Measurements from ENCODE around the gene UGT1A9.

UGT1A9 gene

DNA sequence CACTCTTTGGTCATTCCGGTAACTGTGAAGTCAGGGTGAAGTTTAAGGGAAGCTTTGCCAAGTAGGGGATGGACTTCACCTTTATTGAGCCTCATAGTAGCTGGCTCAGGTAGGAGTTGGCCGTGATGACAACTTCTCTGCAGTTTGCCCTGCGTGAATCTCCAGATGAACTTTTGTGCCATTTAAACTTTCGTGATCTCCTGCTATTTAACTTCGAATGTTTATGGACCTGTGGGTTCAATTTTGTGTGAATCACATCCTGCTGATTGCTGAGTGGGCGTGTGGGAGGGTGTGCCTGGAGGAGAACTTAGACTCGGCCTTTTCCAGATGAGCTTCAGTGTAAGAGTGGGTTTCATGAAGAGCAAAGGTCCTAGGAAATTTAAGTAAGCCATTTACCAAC, 92.6 kb downstream of the UGT1A9 start:
- no peak for DNase-seq

- DNase-seq, result no peak
Measured at GRCh38 chr2:233764761-233765160, 93.1 kb downstream of the UGT1A9 start.

GRCh38 chr2:233766416-233766815, 94.7 kb downstream of the UGT1A9 start:
- DNase-seq, result no peak

- no peak for DNase-seq
Measured at GRCh38 chr2:233768076-233768475, 96.4 kb downstream of the UGT1A9 start.

DNA sequence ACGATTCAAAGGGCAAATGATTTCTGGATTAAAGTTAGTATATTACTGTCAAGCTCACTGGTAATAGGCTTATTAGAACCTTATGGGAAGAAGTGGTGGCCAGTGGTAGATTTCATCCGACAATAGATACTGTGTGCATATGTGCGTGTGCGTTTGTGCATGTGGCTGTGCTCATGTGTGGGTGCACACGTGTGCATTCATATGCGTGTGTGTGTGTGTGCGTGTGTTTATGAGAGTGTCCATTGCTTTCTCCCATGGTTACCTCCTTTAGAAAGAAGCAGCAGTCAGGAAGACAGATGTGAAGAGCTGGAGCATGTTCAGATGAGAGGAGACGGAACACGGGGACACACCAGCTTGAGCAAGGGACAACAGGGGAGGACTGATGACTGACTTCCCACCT, 97.6 kb downstream of the UGT1A9 start:
- DNase-seq, result no peak

DNA sequence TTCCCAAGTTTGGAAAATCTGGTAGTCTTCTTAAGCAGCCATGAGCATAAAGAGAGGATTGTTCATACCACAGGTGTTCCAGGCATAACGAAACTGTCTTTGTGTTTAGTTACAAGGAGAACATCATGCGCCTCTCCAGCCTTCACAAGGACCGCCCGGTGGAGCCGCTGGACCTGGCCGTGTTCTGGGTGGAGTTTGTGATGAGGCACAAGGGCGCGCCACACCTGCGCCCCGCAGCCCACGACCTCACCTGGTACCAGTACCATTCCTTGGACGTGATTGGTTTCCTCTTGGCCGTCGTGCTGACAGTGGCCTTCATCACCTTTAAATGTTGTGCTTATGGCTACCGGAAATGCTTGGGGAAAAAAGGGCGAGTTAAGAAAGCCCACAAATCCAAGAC, 100.5 kb downstream of the UGT1A9 start:
- DNase-seq, result no peak

DNA sequence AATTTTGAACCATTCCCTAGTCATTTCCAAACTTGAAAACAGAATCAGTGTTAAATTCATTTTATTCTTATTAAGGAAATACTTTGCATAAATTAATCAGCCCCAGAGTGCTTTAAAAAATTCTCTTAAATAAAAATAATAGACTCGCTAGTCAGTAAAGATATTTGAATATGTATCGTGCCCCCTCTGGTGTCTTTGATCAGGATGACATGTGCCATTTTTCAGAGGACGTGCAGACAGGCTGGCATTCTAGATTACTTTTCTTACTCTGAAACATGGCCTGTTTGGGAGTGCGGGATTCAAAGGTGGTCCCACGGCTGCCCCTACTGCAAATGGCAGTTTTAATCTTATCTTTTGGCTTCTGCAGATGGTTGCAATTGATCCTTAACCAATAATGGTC, 100.9 kb downstream of the UGT1A9 start:
- no peak for DNase-seq

DNA sequence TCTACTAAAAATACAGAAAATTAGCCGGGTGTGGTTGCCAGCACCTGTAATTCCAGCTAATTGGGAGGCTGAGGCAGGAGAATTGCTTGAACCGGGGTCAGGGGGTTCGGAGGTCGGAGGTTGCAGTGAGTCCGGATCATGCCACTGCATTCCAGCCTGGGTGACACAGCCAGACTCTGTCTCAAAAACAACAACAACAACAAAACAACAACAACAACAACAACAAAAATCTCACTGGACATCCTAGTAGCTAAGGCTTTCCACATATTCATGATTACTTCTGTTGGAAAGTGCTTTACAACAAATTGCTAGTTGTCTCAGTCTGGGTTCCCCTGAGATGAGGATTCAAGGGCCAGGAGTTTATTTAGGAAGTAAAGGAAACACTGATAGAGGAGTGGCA, 102.2 kb downstream of the UGT1A9 start:
- DNase-seq, result no peak

- DNase-seq, result no peak
Measured at GRCh38 chr2:233775414-233775813, 103.7 kb downstream of the UGT1A9 start.

DNA sequence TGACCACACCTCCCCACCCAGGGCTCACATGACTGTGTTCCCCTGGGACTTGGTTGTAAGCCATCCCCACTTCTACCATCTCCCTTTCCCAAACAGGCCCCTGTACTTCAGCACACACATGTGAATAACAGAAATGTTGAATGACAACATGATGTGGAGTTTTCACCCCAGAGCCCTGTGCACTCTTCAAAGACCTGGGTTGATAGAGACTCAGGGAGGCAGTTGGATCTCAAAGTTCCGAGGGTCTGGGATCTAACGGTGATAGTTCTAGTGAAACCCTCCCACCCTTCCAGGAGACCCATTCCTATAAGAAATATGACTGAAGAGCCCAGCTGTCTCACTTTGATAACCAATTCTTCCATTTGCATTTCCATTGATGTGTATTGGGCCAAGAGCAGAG, 106.3 kb downstream of the UGT1A9 start, which contains the start of gene MROH2A:
MROH2A (plus strand) TSS at position 301 of the 400 bp plus-strand sequence. CDS start 1,029 bp downstream, outside the sequence.
- DNase-seq, result no peak

DNA sequence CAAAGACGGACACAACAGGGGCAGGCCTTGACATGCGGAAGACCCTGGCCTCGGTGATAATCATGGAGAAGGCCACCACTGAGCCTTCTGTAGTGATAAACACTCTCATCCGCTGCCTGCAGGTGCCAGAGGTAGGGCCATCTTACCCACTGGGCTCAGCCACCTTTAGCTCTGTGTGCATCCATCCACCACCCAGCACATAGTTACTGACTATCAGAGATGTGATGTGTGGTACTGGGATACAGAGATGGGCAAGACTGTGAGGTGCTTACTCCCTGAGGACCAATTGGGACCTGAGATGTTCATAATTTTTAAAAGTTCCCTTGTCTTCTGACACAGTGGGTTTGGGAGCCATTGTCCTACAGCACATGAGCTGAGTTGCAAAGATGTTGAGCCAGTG, 108.0 kb downstream of the UGT1A9 start:
- DNase-seq, result no peak

DNA sequence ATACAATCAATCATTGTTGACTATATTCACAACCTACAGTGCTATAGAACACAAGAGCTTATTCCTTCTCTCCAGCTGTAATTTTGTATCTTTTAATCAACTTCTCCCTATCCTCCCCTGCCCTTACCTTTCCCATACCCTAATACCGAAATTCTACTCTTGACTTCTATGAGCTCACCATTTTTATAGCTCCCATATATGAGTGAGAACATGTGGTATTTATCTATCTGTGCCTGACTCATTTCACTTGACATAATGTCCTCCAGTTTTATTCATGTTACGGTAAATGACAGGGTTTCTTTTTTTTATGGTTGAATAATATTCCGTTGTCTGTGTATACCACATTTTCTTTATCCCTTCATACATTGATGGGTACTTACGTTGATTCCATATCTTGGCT, 109.1 kb downstream of the UGT1A9 start:
- DNase-seq, result no peak

DNA sequence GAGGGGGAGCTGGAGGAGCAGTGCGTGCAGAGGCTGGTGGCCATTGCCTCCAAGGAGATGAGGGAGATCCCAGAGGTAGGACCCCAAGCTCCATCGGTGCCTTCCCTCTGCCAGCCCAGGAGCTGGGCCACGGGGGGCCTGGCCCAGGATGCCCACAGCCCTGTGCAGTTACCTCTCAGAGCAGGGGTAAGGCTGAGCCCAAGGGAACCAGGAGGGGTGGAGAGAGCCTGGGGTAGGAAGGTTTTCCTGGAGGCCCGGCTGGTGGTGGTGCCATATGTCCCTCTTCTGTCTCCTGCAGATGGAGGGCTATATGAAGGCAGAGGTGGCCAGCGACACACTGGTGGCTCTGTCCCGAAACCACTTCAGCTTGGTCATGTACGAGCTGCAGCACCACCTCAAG, 117.9 kb downstream of the UGT1A9 start:
- DNase-seq, result no peak

DNA sequence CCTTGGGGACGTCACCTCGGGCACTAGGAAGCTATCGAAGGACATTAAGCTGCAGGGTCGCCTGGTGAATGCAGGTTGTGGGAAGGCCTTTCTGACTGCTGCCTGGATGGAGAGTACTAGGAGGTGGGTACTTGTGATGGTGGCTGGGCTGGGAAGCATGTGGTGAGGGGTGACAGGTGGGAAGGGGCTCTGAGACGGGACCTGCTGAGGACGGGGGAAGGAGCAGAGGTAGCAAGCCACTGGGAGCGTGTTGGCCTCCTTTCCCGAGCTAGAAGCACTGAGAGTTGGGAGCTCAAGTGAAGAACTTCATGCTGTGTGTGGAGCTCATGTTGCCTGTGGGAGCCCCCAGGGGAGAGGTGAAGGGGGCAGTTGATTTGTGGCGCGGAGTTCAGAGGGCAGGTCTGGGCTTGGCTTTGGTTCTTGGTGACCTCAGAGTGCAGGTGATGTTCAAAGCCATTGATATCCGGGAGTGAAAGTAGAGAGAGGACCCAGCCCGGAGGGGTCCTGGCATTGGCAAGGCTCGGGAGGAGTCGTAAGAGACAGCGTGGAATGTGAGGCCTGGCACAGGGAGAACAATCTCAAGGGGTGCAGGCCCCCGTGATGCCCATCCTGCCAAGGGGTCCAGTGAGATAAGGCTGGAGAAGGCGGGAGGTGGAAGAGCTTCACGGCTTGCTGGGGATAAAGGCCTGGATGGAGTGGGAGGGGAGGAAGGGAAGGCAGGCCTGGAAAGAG, 119.6 kb downstream of the UGT1A9 start:
- no peak for DNase-seq

DNA sequence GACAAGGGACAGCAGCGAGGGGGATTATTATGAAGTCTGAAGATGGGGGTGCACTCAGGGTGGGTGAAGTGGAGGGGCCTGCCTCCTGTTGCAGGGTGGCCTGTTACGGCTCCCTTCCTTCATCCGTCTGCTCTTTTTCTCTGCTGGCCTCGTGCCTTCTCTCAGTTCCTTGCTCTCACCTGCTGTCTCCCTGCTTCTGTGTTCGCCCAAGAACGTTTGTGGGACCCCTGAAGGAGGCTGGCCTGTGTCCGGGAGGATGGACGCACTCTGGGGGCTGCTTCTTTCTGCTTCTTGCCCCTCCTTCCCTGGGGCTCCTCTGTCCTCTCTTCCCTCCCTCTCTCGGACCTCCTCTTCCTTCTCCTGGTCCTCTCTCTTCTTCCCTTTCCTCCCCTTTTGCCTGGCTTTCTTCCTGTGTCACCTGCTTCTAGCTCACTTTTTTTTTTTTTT, 120.2 kb downstream of the UGT1A9 start:
- no peak for DNase-seq

DNA sequence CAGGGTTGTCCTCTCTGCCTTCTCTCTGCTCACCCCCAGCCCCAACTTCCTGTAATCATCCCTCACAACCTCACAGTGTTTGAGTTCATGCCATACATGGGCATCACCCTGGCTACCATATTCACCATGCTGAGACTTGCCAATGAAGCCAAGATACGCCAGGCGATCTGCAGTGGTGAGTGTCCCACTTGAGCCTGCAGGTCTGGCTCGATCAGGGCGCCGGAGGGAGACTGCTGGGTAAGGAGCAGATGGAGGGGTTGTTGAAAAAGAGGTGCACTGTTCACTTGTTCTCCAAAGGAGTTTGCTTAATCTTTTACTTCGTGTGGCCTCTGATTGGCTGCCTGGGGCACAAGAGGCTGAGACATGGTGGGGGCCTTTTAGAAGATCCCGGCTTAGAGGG, 121.0 kb downstream of the UGT1A9 start:
- DNase-seq, result no peak

- DNase-seq, result no peak
Measured at GRCh38 chr2:233793465-233794127, 121.9 kb downstream of the UGT1A9 start.

- DNase-seq, result no peak
Measured at GRCh38 chr2:233794128-233794658, 122.5 kb downstream of the UGT1A9 start.

- no peak for DNase-seq
Measured at GRCh38 chr2:233795735-233796171, 124.1 kb downstream of the UGT1A9 start.

- DNase-seq, result no peak
Measured at GRCh38 chr2:233796254-233796653, 124.6 kb downstream of the UGT1A9 start.

DNA sequence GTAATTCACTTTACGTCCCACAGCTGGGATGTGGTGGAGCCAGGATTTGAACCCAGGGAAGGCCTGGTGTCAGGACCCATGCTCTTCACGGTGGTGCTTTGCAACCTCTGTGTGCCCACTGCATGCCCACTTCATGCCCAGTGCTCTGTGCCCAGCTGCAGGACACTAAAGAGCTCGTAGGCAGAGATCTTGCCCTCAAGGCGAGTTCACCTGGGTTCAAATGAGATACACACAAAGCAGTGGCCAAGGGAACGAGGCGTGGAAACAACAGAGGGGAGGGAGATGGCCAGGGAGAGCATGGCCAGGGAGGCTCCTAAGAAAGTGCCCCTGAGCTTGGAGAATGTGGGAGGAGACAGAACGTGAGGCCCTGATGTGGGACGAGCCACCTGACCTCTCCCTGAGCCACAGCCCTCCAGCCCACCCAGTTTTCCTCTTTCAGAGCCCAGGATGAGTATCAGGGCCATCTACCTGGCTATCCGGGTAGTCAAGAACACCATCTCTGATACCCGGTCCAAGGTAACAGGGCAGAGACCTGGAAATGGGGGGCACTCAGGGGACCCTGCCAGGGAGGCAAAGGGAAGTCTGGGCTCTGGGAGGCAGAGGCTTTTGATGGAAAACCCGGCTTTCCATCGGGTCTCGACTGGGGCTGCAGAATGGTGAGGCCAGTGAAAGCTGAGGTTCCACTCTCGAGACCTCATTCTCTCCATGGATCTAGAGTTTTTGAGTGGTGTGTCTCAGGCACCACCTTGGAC, 126.8 kb downstream of the UGT1A9 start:
- no peak for DNase-seq

- DNase-seq, result peak; percentile 2
Measured at GRCh38 chr2:233799087-233799665, 127.5 kb downstream of the UGT1A9 start.

DNA sequence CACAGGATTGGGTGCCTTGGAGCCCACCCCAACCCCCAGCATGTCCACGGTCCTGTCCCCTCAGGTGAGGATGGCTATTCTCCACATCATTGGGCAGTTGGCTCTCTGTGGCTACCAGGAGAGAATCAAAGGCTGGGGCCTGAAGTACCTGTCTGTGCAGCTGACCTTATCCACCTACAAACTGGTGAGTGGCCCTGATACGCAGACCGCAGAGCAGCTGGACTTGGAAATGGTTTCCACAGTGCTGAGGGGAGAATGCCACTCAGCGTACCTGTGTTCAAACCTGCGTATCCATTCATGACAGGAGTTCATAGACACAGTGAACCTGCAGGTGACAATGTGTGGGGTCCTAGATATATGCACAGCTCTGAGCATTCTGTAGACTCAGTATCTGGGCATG, 128.0 kb downstream of the UGT1A9 start:
- no peak for DNase-seq
